Stimulated activated CD8-positive, alpha-beta memory T cell treated with anti-CD3 and anti-CD28 coated beads, Interleukin-15, amount 100 ng/mL, for 1 hour (primary cell): ENCODE results near the gene CELSR1.
"Not testable (repeated sequence)": the region's sequence is repeated elsewhere in the genome, so short reads cannot be mapped to it uniquely, and the experiment has no call there.

Experiments used
- DNase-seq: peaks from one replicate; pipeline ENCODE4 v3.0.0-alpha.2; 2020; ENCODE audit warnings: low read depth

Gene CELSR1

DNA sequence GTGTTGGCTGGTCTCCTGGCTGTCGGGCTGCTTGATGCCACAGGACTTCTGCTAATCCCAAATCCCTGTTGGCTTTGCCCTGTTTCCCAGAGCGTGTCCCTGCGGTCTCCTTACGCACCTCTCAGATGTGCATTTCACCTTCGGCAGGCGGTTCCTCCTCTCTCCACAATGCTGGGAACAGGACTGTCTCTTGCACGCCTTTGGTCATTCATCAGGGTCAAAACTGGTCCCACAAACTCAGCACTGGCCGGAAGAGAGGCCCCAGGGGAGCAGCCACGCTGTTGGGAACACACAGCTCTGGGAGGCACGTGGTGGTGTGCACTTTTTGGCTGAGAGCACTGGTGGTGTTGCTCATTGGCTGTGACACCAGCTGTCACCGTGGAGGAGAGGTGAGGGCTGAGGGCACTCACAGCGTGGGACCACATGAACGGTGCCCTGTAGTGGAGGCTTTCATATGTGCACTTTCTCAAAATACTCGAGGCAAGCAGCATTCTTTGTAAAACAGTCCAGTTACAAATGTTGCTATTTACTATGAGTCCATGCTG, 217.2 kb downstream of the CELSR1 start:
- DNase-seq: no peak

DNA sequence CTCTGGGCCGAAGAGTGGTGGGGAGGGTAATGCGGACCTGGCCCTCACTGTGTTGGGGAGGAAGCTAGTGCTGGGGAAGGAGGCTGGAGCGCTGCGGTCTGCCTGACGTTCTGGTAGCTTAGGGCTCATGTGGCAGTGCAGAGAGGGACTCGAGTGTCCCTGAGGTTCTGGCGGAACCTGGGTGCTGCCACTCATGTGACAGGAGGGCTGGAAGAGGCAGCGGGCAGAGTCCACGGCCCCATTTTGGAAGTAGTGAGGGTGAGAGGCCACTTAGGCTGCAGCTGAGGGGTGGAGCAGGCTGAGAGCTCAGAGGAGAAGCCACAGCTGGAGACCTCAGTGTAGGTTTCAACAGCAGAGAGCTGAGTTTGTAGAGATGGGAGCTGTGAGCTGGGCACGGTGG, 218.1 kb downstream of the CELSR1 start:
- DNase-seq: no peak

DNA sequence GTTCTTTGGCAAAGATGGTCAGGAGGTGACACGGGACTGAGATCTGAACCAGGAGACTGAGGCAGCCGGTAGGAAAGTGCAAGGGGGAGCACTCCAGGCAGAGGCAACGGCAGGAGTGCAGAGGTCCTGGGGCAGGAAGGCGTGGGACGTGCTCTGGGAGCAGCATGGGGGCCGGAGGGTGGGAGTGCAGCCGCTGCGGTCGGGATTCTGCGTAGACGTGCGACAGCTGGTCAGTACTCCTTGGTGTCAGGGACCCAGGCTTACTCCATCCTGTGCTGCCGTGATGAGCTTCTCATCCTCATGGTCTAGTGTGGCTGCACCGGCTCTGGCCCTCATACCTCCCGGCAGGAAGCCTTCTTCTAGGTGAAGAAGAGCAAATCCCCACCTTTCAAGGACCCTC, 218.8 kb downstream of the CELSR1 start:
- no peak for DNase-seq

DNA sequence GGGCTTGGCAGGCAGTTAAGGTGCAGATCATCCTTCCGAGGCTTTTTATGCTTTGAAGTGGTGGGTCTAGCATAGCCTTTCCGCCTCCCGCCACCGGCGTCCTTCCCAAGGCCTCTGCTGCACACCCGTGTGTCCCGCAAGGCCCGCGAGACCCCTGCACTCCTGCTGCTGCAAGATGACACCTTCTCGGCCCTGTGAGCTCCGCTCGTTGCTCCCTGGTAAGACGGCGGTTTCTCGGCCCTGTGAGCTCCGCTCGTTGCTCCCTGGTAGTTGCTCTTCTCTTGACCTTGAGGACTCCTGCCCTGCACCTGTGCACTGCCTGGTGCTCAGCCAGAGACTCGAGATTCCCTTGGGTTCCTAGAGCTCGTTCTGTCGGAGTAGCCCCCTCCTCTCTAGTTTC, 219.8 kb downstream of the CELSR1 start:
- DNase-seq: no peak

DNA sequence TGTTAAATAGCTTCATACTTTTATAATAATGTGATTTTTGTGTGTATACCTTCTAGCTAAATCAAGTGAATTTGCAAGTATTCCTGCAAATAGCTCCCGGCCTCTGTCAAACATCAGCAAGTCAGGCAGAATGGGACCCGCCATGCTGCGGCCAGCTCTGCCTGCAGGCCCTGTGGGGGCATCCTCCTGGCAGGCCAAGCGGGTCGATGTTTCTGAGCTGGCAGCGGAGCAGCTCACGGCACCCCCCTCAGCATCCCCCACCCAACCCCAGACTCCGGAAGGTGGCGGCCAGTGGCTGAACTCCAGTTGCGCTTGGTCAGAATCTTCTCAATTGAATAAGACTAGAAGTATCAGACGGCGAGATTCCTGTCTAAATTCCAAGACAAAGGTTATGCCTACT, 221.4 kb downstream of the CELSR1 start:
- no peak for DNase-seq

DNA sequence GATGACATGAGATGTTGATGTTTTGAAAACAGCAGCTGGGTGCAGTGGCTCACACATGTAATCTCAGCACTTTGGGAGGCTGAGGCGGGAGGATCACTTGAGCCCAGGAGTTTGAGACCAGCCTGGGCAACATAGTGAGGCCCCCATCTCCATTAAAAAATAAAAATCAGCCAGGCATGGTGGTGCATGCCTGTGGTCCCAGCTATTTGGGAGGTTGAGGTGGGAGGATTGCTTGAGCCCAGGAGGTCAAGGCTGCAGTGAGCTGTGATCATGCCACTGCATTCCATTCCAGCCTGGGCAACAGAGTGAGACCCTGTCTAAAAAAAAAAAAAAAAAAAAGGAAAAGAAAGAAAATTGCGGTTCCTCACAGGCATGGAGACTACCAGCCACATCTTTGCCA, 224.6 kb downstream of the CELSR1 start:
- not testable (repeated sequence) for DNase-seq

DNA sequence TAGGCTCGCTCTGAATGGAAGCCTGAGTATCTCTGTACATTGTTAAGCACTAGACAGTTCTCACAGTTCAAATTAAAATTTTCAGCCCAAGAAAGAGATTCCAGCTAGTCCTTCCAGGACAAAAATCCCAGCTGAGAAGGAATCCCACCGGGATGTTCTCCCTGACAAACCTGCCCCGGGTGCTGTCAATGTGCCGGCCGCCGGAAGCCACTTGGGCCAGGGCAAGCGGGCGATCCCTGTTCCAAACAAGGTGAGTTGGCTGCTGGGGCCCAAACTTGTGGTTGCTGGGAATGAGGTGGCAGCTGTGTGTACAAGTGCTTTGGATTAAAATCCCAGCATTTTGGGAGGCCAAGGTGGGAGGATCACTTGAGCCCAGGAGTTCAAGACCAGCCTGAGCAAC, 225.4 kb downstream of the CELSR1 start:
- no peak for DNase-seq
